Endothelial cell of hepatic sinusoid (primary cell): ENCODE measurements around the gene TMEM151B.

Experiments used
- in situ Hi-C: cut with HindIII; loops from 2 replicates; pipeline ENCODE4 v1.10.0; 2017; ENCODE audit warnings: low sequenced_read_pairs

Gene TMEM151B

GRCh38 chr6:44262467-44263353 lies 7.5 kb upstream of the TMEM151B start:
- in situ Hi-C loops = no loop called here

GRCh38 chr6:44263354-44264100 lies 6.7 kb upstream of the TMEM151B start:
- in situ Hi-C loops = no loop called here

- in situ Hi-C loops = loop anchor here (5.0 kb wide), 2 partner anchors 43 to 73 kb away; no protein-coding TSS in a partner anchor
These were observed 5.9 kb upstream of the TMEM151B start for GRCh38 chr6:44264154-44265006.

GRCh38 chr6:44265007-44265721 lies 5.1 kb upstream of the TMEM151B start, which contains the start of gene NFKBIE:
TSS of gene NFKBIE (minus strand) at chr6:44265551. CDS start at chr6:44265346, 205 bp downstream.
- in situ Hi-C loops = loop anchor here (5.0 kb wide), 2 partner anchors 42 to 72 kb away; no protein-coding TSS in a partner anchor

- in situ Hi-C loops = loop anchor here (5.0 kb wide), 2 partner anchors 42 to 72 kb away; no protein-coding TSS in a partner anchor
These were observed 4.5 kb upstream of the TMEM151B start for GRCh38 chr6:44265722-44266233.

- in situ Hi-C loops = loop anchor here (5.0 kb wide), 2 partner anchors 41 to 71 kb away; no protein-coding TSS in a partner anchor
These were observed 3.9 kb upstream of the TMEM151B start for GRCh38 chr6:44266347-44266746.

GRCh38 chr6:44267252-44267651 lies 3.0 kb upstream of the TMEM151B start:
- in situ Hi-C loops = loop anchor here (5.0 kb wide), 2 partner anchors 40 to 70 kb away; no protein-coding TSS in a partner anchor

GRCh38 chr6:44268095-44268628 lies 2.1 kb upstream of the TMEM151B start:
- in situ Hi-C loops = loop anchor here (5.0 kb wide), 2 partner anchors 39 to 69 kb away; no protein-coding TSS in a partner anchor

- in situ Hi-C loops = loop anchor here (5.0 kb wide), 2 partner anchors 38 to 68 kb away; no protein-coding TSS in a partner anchor
These were observed 901 bp upstream of the TMEM151B start for GRCh38 chr6:44269178-44269920.

- in situ Hi-C loops = no loop called here
These were observed 516 bp downstream of the TMEM151B start for GRCh38 chr6:44270526-44271405.

GRCh38 chr6:44271406-44271723 lies 1.1 kb downstream of the TMEM151B start:
- in situ Hi-C loops = no loop called here

GRCh38 chr6:44271914-44272313 lies 1.7 kb downstream of the TMEM151B start:
- in situ Hi-C loops = no loop called here

GRCh38 chr6:44272529-44272928 lies 2.3 kb downstream of the TMEM151B start:
- in situ Hi-C loops = no loop called here

- in situ Hi-C loops = no loop called here
These were observed 2.8 kb downstream of the TMEM151B start for GRCh38 chr6:44272999-44273566.

- in situ Hi-C loops = no loop called here
These were observed 3.4 kb downstream of the TMEM151B start for GRCh38 chr6:44273617-44274016.

GRCh38 chr6:44275271-44275748 lies 5.1 kb downstream of the TMEM151B start:
- in situ Hi-C loops = no loop called here
